Left lung (tissue), 10 donors: ENCODE measurements around the gene KMT2C. TPM values are rescaled to one million over a fixed set of nuclear protein-coding genes. Genes with fewer than 3 reads are reported as not detected.
A peak's percentile ranks its signal among the peaks of the same experiment; 100 is the strongest.

Source experiments
- ATAC-seq: fragments of 200-7000 bp; cut with Tn5 transposase; one replicate; pipeline ENCODE4 v1.9.1; 2020; ENCODE audit warnings: moderate library complexity
- DNase-seq, 4 donors: peaks; one replicate each; pipeline ENCODE4 v3.0.0-alpha.2; 2013 to 2020
- H3K27ac ChIP-seq, 2 donors: fragments of 200-600 bp; sonication (generic) in 1 of 2; one replicate each; pipeline versions ENCODE4 v1.5.0 to v1.8.0; 2020 to 2021
- H3K27me3 ChIP-seq, 2 donors: fragments of 200-600 bp; sonication (generic) in 1 of 2; one replicate each; pipeline versions ENCODE4 v1.5.0 to v1.8.0; 2020 to 2021
- H3K36me3 ChIP-seq, 2 donors: fragments of 200-600 bp; sonication (generic) in 1 of 2; one replicate each; pipeline versions ENCODE4 v1.5.0 to v1.8.0; 2020 to 2021
- H3K4me1 ChIP-seq, 2 donors: fragments of 200-600 bp; one replicate each; pipeline ENCODE4 v1.8.0; 2021
- H3K4me3 ChIP-seq, 2 donors: fragments of 200-600 bp; sonication (generic) in 1 of 2; one replicate each; pipeline versions ENCODE4 v1.5.0 to v1.8.0; 2020 to 2021; ENCODE audit warnings: mild to moderate bottlenecking in 1 of 2
- H3K9me3 ChIP-seq, 2 donors: fragments of 200-600 bp; sonication (generic) in 1 of 2; one replicate each; pipeline versions ENCODE4 v1.5.0 to v1.8.0; 2020 to 2021
- intact Hi-C, 2 donors: fragments of 100-400 bp; cut with DNase I; formaldehyde crosslinking; loops; one replicate each; pipeline versions ENCODE4 v1.11.2 to v1.14.2; 2022
- polyA plus RNA-seq, 6 donors: library from polyadenylated mRNA; unstranded; fragments of 120-200 nt; gene quantifications; one replicate each; pipeline ENCODE4 v1.2.1, GENCODE V29; 2013; ENCODE audit not compliant: insufficient read length in 6 of 6
- total RNA-seq, 2 donors: library from RNA; stranded (reverse); fragmentation: NEBNext Ultra II Directional; extraction: Animal tissue kit (Norgen Biotek cat#: 25700); gene quantifications; one replicate each; pipeline ENCODE4 v1.2.1, GENCODE V29; 2021
- TF ChIP-seq, protein P1 (sequence below), 2 donors: fragments of 200-600 bp; sonication (generic) in 1 of 2; IDR thresholded peaks; one replicate each; pipeline versions ENCODE4 v1.5.0 to v1.8.0; 2021; ENCODE audit warnings: antibody characterized with exemption in 2 of 2
- donor health status: DM: no; HTN: yes; CAD: no.
- donor health status: DM: no; HTN: no; CAD: no.

Gene KMT2C
- total and polyA plus RNA-seq, 8 donors = 36.4 to 91.4 (median 42.1) TPM

DNA sequence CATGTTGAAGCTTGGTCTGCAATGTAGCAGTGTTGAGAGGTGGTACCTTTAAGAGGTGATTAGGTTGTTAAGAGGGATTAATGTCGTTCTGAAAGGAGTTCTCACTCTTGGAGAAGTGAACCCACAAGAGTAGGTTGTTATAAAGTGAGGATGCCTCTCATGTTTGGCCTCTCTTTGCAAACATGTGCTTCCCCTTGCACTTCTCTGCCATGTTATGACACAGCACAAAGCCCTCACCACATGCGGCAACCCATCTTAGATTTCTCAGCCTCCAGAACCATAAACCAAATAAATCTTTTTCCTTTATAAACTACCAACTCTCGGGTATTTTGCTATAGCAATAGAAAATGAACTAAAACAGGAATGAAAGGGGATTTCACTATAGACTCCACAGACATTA, 66.3 kb downstream of the KMT2C start:
- intact Hi-C loops = no loop called here
- no peak overlapping the region for H3K27ac ChIP-seq

DNA sequence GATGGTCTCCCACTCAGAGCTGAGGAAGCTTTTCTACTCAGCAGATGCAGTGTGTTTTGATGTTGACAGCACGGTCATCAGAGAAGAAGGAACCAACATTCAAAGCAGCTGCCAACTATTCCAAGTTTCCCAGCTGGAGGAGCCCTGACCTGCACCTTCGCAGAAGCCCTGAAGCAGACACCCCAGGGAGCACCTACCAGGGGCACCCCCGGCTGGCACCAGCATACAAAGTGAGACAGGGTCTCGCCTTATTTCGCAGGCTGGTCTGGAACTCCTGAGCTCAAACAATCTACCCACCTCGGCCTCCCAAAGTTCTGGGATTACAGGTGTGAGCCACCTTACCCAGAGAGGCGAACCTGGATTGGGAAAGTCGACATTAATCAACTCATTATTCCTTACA, 68.6 kb downstream of the KMT2C start:
- Histone ChIP-seq H3K4me1 (peaks cover 4 to 34% of the 10 kb centered on the region in 2 donors), H3K27ac (no peak overlapping the region), H3K9me3 (peaks cover 0 to 3% of the 10 kb centered on the region in 2 donors), H3K36me3 (peaks cover 0 to 10% of the 10 kb centered on the region in 2 donors), H3K27me3 (no peaks in the 10 kb centered on the region), H3K4me3 (no peak overlapping the region)
- TF ChIP-seq, protein P1, sequence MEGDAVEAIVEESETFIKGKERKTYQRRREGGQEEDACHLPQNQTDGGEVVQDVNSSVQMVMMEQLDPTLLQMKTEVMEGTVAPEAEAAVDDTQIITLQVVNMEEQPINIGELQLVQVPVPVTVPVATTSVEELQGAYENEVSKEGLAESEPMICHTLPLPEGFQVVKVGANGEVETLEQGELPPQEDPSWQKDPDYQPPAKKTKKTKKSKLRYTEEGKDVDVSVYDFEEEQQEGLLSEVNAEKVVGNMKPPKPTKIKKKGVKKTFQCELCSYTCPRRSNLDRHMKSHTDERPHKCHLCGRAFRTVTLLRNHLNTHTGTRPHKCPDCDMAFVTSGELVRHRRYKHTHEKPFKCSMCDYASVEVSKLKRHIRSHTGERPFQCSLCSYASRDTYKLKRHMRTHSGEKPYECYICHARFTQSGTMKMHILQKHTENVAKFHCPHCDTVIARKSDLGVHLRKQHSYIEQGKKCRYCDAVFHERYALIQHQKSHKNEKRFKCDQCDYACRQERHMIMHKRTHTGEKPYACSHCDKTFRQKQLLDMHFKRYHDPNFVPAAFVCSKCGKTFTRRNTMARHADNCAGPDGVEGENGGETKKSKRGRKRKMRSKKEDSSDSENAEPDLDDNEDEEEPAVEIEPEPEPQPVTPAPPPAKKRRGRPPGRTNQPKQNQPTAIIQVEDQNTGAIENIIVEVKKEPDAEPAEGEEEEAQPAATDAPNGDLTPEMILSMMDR (IDR thresholded peaks at IDR 0.05) = no peak
- no peak for ATAC-seq
- intact Hi-C loops = no loop called here
- no peak for DNase-seq

More for the DNA sequence above, 66.3 kb downstream of the KMT2C start:
- H3K36me3 ChIP-seq = peaks cover 0 to 10% of the 10 kb centered on the region in 2 donors
- H3K27me3 ChIP-seq = no peaks in the 10 kb centered on the region
- peaks cover 4 to 27% of the 10 kb centered on the region in 2 donors for H3K4me1 ChIP-seq
- H3K4me3 ChIP-seq = no peak overlapping the region
- TF ChIP-seq, protein P1 (IDR thresholded peaks at IDR 0.05) = no peak
- DNase-seq (no peak), ATAC-seq (no peak)
- peaks cover 0 to 3% of the 10 kb centered on the region in 2 donors for H3K9me3 ChIP-seq

DNA sequence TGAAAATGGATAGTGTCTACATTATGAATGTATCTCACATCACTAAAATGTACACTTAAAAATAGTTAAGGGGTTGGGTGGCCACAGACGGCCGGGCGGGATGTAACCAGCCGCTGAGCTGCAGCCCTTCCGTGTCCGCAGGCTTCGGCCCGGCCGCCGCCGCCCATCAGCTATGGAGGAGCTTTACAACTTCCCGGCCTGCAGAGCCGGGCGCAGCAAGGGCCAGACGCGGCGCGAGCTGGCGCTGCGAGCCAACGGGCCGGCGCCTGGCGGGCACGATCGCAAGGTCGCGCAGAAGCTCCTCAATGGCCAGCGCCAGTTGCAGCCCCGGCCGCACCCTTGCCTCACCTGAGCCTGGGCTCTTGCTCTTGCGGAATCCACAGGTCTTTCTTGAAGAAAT, 69.1 kb downstream of the KMT2C start:
- TF ChIP-seq, protein P1 (IDR thresholded peaks at IDR 0.05) = no peak
- no peaks in the 10 kb centered on the region for H3K27me3 ChIP-seq
- H3K9me3 ChIP-seq = peaks cover 0 to 3% of the 10 kb centered on the region in 2 donors
- DNase-seq (peak in 2 of 4 donors; percentile 14 to 81), ATAC-seq (peak; percentile 74)
- H3K4me3 ChIP-seq = no peak overlapping the region
- peaks cover 0 to 10% of the 10 kb centered on the region in 2 donors for H3K36me3 ChIP-seq
- H3K27ac ChIP-seq = no peak overlapping the region
- intact Hi-C loops = no loop called here
- H3K4me1 ChIP-seq = peaks cover 4 to 39% of the 10 kb centered on the region in 2 donors

DNA sequence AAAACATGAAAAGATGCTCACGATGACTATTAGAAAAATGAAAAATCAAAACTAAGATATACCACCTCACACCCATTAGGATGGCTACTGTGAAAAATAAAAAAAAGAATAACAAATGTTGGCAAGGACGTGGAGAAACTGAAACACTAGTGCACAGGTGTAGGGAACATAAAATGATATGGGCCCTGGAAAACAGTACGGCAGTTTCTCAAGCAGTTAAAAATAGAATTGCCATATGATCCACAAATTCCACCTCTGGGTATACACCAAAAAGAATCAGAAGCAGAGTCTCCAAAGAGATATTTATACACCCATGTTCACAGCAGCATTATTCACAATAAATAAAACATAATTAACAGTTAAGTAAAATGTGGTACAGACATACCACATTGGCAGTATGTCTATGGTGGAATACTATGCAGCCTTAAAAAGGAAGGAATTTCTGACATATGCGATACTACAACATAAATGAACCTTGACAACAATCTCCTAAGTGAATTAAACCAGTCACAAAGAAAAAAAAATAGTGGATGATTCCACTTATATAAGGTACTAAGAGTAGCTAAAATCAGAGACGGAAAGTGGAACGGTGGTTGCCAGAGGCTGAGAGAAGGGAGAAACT, 69.7 kb downstream of the KMT2C start:
- TF ChIP-seq, protein P1 (IDR thresholded peaks at IDR 0.05) = no peak
- ATAC-seq (no peak), DNase-seq (no peak)
- Histone ChIP-seq H3K4me1 (peaks cover 4 to 41% of the 10 kb centered on the region in 2 donors), H3K9me3 (peaks cover 0 to 3% of the 10 kb centered on the region in 2 donors), H3K36me3 (peaks cover 0 to 10% of the 10 kb centered on the region in 2 donors), H3K27ac (no peak overlapping the region), H3K4me3 (no peak overlapping the region), H3K27me3 (no peaks in the 10 kb centered on the region)
- intact Hi-C loops = no loop called here

DNA sequence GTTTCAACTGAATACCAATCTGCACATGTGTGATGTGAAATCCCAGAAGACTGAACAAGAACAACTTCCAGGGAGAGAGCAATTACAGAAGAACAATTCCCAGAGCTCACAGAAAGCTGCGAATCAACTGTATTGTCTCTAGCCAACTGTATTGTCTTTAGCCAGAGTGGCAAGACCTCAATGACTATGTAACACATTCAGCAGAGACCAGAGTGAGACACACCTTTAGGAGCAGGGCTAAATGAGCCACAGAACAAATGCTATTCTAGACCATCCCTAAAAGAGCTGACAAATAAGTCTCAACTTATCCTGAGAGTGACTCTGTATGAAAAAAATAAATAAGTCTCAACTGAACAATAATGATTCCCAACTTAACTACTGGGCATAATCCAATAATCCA, 72.0 kb downstream of the KMT2C start:
- DNase-seq = no peak
- H3K4me3 ChIP-seq = no peak overlapping the region
- no peak overlapping the region for H3K27ac ChIP-seq
- intact Hi-C loops = no loop called here
- TF ChIP-seq, protein P1 (IDR thresholded peaks at IDR 0.05) = no peak
- no peak for ATAC-seq
- no peaks in the 10 kb centered on the region for H3K27me3 ChIP-seq
- H3K4me1 ChIP-seq = peaks cover 0 to 34% of the 10 kb centered on the region in 2 donors
- H3K9me3 ChIP-seq = peaks cover 0 to 3% of the 10 kb centered on the region in 2 donors
- H3K36me3 ChIP-seq = peaks cover 0 to 10% of the 10 kb centered on the region in 2 donors
